AG09309 (cell line): ENCODE measurements around the gene SAA2.
"Not testable (repeated sequence)": the region's sequence is repeated elsewhere in the genome, so short reads cannot be mapped to it uniquely, and the experiment has no call there.

Experiments
- DNase-seq: peaks from one replicate; pipeline ENCODE4 v3.0.0-alpha.2; 2010; ENCODE audit warnings: low read depth
- H3K4me3 ChIP-seq: 2 replicates; pipeline ENCODE4 v1.5.1; 2011; ENCODE audit warnings: mild to moderate bottlenecking, low read depth, low read length, moderate library complexity; ENCODE audit not compliant: control insufficient read depth
- TF ChIP-seq, protein P1 (sequence below): IDR thresholded peaks from 2 replicates; pipeline ENCODE4 v1.5.1; 2011; ENCODE audit warnings: mild to moderate bottlenecking, low read depth, low read length, inconsistent platforms; ENCODE audit not compliant: insufficient read depth, control insufficient read depth; ENCODE audit errors: missing control alignments

Gene SAA2

DNA sequence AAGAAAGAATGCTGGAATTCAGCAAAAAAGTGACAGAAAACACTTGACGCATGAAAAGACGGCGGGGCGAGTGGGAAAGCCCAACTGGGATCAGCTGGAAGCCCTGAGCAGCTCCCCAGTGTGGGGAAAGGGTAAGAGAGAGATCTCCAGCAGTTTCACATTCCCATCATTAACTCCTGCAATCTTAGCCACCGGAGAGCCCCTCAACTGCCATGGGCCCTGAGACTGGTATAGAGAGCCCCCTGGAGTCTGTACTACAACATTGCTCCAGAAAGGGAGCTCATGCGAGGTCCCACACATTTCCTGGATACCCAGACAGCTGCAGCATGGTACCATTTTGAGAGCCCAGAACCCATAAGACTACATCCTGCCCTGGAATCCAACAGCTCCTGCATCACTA lies 44.7 kb downstream of the SAA2 start:
- TF ChIP-seq, protein P1, sequence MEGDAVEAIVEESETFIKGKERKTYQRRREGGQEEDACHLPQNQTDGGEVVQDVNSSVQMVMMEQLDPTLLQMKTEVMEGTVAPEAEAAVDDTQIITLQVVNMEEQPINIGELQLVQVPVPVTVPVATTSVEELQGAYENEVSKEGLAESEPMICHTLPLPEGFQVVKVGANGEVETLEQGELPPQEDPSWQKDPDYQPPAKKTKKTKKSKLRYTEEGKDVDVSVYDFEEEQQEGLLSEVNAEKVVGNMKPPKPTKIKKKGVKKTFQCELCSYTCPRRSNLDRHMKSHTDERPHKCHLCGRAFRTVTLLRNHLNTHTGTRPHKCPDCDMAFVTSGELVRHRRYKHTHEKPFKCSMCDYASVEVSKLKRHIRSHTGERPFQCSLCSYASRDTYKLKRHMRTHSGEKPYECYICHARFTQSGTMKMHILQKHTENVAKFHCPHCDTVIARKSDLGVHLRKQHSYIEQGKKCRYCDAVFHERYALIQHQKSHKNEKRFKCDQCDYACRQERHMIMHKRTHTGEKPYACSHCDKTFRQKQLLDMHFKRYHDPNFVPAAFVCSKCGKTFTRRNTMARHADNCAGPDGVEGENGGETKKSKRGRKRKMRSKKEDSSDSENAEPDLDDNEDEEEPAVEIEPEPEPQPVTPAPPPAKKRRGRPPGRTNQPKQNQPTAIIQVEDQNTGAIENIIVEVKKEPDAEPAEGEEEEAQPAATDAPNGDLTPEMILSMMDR = peak; percentile 42
- DNase-seq = no peak
- H3K4me3 ChIP-seq = no peak overlapping the region

DNA sequence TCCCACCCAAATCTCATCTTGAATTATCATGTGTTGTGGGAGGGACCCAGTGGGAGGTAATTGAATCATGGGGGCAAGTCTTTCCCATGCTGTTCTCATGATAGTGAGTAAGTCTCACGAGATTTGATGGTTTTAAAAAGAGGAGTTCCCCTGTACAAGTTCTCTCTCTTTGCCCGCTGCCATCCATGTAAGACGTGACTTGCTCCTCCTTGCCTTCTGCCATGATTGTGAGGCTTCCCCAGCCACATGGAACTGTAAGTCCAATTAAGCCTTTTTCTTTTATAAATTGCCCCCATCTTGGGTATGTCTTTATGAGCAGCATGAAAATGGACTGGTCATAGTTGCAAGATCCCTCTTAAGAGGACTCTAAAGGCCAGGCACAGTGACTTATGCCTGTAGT lies 50.7 kb downstream of the SAA2 start:
- not testable (repeated sequence) for DNase-seq

DNA sequence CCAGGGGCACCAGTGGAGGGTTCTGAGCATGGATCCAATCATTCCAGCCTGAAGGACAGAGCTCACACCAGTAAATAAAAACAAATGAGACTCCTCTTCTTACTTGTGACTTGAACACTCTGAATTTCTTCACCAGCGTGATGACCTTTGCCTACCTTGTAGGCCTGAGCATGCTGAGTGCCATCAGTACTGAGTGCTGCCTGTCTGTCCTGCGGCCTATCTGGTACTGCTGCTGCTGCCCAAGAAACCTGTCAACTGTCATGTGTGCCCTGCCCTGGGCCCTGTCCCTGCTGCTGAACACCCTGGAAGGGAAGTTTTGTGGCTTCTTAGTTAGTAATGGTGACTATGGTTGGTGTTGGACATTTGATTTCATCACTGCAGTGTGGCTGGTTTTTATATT lies 51.9 kb downstream of the SAA2 start:
- DNase-seq = no peak
- no peak overlapping the region for H3K4me3 ChIP-seq
- TF ChIP-seq, protein P1 = no peak

More for the DNA sequence above, 50.7 kb downstream of the SAA2 start:
- H3K4me3 ChIP-seq = not testable (repeated sequence)
